Activated naive CD8-positive, alpha-beta T cell treated with anti-CD3 and anti-CD28 coated beads, Interleukin-2, amount 50 U/mL, for 24 hours (primary cell): ENCODE measurements around the gene IDH2.

Source experiments
- ATAC-seq: fragments of 150-1000 bp; cut with Tn5 transposase; one replicate; pipeline ENCODE4 v1.10.0; 2021
- DNase-seq: peaks from one replicate; pipeline ENCODE4 v3.0.0; 2021
- H3K27ac Mint-ChIP-seq: one replicate; pipeline ENCODE4 v1.8.0; 2021; ENCODE audit warnings: mild to moderate bottlenecking, mixed read lengths
- H3K27me3 Mint-ChIP-seq: one replicate; pipeline ENCODE4 v1.8.0; 2021; ENCODE audit warnings: mixed read lengths
- H3K36me3 Mint-ChIP-seq: one replicate; pipeline ENCODE4 v1.8.0; 2021; ENCODE audit warnings: low read depth, mixed read lengths
- H3K4me1 Mint-ChIP-seq: one replicate; pipeline ENCODE4 v1.8.0; 2021; ENCODE audit warnings: mixed read lengths
- H3K4me3 Mint-ChIP-seq: one replicate; pipeline ENCODE4 v1.8.0; 2021; ENCODE audit warnings: mild to moderate bottlenecking, moderate library complexity, mixed read lengths
- H3K9me3 Mint-ChIP-seq: one replicate; pipeline ENCODE4 v1.8.0; 2021; ENCODE audit warnings: mixed read lengths

Gene IDH2

DNA sequence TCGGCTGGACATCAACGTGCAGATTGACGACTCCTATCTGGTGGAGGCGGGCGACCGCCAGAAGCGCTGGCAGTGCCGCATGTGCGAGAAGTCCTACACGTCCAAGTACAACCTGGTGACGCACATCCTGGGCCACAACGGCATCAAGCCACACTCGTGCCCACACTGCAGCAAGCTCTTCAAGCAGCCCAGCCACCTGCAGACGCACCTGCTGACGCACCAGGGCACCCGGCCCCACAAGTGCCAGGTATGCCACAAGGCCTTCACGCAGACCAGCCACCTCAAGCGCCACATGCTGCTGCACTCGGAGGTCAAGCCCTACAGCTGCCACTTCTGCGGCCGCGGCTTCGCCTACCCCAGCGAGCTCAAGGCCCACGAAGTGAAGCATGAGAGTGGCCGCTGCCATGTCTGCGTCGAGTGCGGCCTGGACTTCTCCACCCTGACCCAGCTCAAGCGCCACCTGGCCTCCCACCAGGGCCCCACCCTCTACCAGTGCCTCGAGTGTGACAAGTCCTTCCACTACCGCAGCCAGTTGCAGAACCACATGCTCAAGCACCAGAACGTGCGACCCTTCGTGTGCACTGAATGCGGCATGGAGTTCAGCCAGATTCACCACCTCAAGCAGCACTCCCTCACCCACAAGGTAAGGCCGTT is 34.2 kb downstream of the IDH2 start:
- peaks cover 16% of the 10 kb centered on the region for H3K4me1 Mint-ChIP-seq
- H3K9me3 Mint-ChIP-seq = no peaks in the 10 kb centered on the region
- peaks cover 4% of the 10 kb centered on the region for H3K36me3 Mint-ChIP-seq
- DNase-seq (no peak), ATAC-seq (no peak)
- H3K27ac Mint-ChIP-seq = no peak overlapping the region
- no peak overlapping the region for H3K4me3 Mint-ChIP-seq
- H3K27me3 Mint-ChIP-seq = no peaks in the 10 kb centered on the region

DNA sequence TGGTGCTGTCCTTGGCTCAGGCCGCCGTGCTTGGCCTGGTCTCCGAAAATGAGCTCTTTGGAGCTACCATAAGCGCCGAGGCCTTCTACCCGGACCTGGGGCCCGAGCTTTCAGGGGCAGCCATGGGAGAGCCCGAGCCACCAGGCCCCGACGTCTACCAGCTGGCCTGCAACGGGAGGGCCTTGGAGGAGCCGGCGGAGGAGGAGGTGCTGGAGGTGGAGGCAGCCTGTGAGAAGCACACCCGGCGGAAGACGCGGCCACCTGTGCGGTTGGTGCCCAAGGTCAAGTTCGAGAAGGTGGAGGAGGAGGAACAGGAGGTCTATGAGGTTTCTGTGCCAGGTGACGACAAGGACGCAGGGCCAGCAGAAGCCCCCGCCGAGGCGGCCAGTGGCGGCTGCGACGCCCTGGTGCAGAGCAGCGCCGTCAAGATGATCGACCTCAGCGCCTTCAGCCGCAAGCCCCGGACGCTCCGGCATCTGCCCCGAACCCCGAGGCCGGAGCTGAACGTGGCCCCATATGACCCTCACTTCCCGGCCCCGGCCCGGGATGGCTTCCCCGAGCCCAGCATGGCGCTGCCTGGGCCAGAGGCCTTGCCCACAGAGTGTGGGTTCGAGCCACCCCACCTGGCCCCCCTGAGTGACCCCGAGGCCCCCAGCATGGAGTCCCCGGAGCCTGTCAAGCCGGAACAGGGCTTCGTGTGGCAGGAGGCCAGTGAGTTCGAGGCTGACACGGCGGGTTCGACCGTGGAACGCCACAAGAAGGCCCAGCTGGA is 34.9 kb downstream of the IDH2 start:
- no peak overlapping the region for H3K4me3 Mint-ChIP-seq

DNA sequence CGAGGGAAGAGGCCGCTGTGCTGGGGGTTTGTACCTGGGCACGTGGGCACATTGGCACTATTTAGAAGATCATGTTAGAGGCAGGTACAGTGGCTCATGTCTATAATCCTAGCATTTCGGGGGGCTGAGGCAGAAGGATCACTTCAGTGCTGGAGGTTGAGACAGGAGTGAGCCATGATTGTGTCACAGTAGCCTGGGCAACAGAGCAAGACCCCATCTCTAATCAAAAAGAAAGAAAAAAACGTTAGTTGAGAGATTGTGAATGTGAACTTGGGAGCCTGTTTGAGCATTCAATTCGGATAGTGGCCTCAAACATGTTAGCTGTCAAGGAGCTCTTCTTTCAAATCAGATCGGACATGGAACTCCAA is 36.6 kb downstream of the IDH2 start:
- H3K27me3 Mint-ChIP-seq = no peaks in the 10 kb centered on the region
- H3K36me3 Mint-ChIP-seq = peaks cover 4% of the 10 kb centered on the region
- H3K9me3 Mint-ChIP-seq = no peaks in the 10 kb centered on the region
- H3K27ac Mint-ChIP-seq = no peak overlapping the region
- H3K4me3 Mint-ChIP-seq = no peak overlapping the region
- DNase-seq = no peak
- peaks cover 32% of the 10 kb centered on the region for H3K4me1 Mint-ChIP-seq
- no peak for ATAC-seq

More for the DNA sequence above, 34.9 kb downstream of the IDH2 start:
- ATAC-seq (no peak), DNase-seq (no peak)
- H3K27me3 Mint-ChIP-seq = no peaks in the 10 kb centered on the region
- peaks cover 4% of the 10 kb centered on the region for H3K36me3 Mint-ChIP-seq
- H3K27ac Mint-ChIP-seq = no peak overlapping the region
- H3K9me3 Mint-ChIP-seq = no peaks in the 10 kb centered on the region
- peaks cover 21% of the 10 kb centered on the region for H3K4me1 Mint-ChIP-seq

DNA sequence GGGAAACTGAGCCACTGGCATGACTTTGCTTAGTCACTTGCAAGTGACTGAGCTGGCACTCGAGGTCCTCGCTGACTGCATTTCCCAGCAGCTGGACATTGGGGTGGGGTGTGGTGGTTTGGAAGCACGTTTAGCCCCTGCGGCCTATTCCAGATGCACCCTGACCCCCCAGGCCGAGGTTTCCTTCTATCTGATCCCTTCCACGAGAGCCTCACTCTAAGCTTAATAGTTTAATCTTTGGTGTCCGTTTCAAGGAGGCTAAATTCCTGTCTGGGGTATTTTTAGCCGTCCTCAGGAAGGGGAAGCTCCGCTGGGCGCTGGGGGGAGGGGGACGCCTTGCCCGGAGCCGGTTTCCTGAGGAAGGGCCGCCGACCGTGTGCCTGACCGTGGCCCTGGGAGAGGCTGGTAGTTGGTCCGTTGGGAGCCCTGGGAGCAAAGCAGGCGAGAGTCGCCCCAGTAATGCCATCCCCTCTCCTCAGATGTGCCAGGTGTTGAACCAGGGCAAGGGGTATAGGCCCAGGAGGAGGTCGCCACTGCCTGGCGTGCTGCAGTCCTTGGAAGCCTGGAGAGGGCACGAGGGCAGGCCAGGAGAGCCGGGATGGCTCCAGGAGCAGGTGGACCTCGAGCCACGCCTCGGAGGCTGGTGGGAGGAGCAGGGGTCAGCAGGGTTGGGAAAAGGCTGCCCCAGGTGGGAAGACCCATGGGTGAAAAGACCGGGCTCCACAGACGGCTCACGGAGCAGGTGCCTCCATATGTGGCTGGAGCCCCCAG is 37.2 kb downstream of the IDH2 start:
- peaks cover 34% of the 10 kb centered on the region for H3K4me1 Mint-ChIP-seq
- H3K36me3 Mint-ChIP-seq = peaks cover 4% of the 10 kb centered on the region
- no peak for ATAC-seq
- H3K27me3 Mint-ChIP-seq = no peaks in the 10 kb centered on the region
- H3K9me3 Mint-ChIP-seq = no peaks in the 10 kb centered on the region
- no peak for DNase-seq
- no peak overlapping the region for H3K27ac Mint-ChIP-seq
- no peak overlapping the region for H3K4me3 Mint-ChIP-seq

DNA sequence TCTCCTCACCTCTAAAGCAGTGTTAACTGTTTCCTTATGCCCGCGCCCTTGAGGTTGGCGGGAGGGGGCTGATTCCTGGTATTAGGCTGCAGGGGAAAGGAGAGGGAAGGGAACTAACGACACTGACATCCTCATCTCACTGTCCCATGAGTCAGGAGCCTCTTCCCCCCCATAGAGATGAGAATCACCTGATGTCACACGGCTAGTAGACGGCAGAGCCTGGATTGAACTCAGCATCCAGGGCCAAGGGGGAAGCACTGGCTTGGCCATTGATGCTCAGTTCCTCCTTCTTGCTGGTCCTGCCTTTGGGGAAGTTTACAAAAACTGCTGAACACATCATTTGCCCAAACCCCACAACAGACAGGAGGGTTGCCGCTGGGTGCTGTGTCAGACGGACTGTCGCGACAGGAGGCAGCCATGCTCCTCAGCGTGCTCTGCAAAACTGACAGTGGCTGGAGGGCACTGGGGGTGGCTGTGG is 38.5 kb downstream of the IDH2 start:
- H3K4me3 Mint-ChIP-seq = no peak overlapping the region
- H3K27ac Mint-ChIP-seq = no peak overlapping the region
- H3K36me3 Mint-ChIP-seq = peaks cover 2% of the 10 kb centered on the region
- no peaks in the 10 kb centered on the region for H3K9me3 Mint-ChIP-seq
- peaks cover 44% of the 10 kb centered on the region for H3K4me1 Mint-ChIP-seq
- no peak for DNase-seq
- no peak for ATAC-seq
- no peaks in the 10 kb centered on the region for H3K27me3 Mint-ChIP-seq

DNA sequence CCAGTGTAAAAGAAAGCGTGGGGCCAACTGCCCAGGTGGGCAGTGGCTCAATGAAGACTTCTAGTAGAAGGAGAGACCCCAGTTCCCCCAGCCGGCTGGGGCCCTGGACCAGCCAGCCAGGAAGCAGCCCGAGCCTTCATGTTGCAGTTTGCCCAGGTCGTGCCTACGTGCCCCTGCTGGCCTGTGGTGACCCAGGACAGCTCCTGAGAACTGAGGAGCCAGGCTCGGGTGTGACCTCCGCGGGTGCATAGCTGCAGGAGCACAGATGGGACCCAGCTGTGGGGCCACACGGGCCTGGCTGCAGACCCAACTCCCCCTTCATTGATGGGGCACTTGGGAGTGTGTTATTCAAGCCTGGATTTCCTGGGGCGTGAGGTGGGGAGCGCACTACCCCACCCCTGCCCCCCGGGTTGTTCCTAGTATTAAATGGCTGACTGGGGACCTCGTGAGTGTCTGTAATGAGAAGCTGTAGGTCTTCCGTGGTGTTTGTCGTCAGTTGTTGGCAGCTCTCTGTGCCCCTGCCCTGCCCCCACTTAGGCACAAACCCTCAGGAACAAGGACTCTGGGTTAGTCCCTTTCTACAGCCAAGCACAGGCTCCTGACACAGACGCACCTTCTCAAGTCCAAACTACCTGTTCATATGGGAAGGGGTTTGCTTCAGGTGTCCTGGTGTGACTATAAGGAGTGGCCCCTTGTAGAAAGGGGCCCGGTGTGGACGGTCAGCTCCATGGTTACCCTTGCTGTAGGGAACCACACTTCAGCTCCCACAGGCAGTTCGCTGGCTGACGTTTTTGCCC is 39.1 kb downstream of the IDH2 start:
- Mint-ChIP-seq H3K9me3 (no peaks in the 10 kb centered on the region), H3K4me1 (peaks cover 50% of the 10 kb centered on the region), H3K27ac (peak overlapping the region; percentile 31), H3K36me3 (peaks cover 4% of the 10 kb centered on the region), H3K27me3 (no peaks in the 10 kb centered on the region), H3K4me3 (no peak overlapping the region)
- DNase-seq = no peak
- no peak for ATAC-seq

DNA sequence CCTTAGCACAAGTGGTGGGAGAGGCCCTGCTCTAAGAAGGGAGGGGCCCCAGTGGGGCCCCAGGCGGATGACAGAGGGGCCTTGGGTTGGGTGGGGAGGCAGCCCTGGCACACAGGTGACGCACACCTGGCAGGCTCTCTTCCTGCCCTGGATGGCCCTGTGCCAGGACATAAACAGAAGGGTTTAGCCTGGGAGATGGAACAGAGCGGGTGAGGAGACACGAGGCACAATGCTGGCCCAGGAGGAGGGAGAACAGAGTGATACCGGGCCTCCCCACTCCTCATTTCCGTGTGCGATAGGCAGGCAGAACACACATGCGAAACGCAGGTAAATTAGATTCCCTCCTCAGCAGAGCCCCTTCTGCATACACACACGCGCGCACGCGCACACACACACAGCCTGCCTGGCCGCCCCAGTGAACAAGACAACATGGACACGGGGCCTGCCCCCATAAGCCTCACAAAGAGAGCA is 39.8 kb downstream of the IDH2 start:
- DNase-seq (no peak), ATAC-seq (no peak)
- Mint-ChIP-seq H3K27me3 (no peaks in the 10 kb centered on the region), H3K4me1 (peaks cover 55% of the 10 kb centered on the region), H3K4me3 (no peak overlapping the region), H3K9me3 (no peaks in the 10 kb centered on the region), H3K27ac (no peak overlapping the region), H3K36me3 (peaks cover 4% of the 10 kb centered on the region)

DNA sequence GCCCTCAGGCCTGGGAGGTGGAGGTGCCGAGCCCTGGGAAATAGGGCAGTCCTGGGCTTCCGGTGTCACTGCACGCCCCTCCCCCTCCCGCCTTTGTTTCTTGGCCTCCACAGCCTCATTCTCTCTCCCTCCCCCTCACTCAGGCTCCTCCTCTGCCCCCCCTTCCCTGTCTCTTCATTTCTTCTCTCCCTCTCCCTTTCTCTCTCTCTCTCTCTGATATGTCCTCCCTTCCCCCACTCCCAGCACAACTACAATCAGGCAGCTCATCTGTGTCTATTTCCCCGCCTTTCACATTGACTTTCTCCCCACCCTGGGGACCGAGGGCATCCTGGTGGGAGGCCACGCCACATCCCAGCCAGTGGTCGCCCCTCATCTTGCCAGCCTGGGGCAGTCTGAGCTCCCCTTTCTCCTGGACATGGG is 40.2 kb downstream of the IDH2 start:
- ATAC-seq = no peak
- DNase-seq = peak; percentile 30
- Mint-ChIP-seq H3K4me3 (no peak overlapping the region), H3K27me3 (no peaks in the 10 kb centered on the region), H3K27ac (peak overlapping the region; percentile 42), H3K36me3 (peaks cover 4% of the 10 kb centered on the region), H3K9me3 (no peaks in the 10 kb centered on the region), H3K4me1 (peaks cover 55% of the 10 kb centered on the region)

DNA sequence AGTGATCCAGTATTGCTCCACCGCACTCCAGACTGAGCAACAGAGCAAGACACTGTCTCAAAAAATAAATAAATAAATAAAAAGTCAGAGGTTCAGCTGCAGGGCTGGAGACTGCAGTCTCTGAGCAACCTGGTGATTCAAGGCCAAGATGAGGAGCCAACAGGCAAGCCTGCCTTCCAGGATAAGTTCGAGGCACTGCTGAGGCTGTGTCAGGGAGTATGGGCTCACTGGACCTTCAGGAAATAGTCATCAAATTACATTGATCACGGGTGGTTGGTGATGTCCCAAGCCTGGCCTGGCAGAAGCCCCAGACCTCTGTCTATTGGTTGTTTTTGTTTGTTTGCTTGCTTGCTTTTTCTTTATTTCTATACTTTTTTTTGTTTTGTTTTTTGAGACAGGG is 41.5 kb downstream of the IDH2 start:
- Mint-ChIP-seq H3K36me3 (peaks cover 2% of the 10 kb centered on the region), H3K27ac (no peak overlapping the region), H3K4me1 (peaks cover 55% of the 10 kb centered on the region), H3K27me3 (no peaks in the 10 kb centered on the region), H3K9me3 (no peaks in the 10 kb centered on the region), H3K4me3 (no peak overlapping the region)
- ATAC-seq = no peak
- no peak for DNase-seq

DNA sequence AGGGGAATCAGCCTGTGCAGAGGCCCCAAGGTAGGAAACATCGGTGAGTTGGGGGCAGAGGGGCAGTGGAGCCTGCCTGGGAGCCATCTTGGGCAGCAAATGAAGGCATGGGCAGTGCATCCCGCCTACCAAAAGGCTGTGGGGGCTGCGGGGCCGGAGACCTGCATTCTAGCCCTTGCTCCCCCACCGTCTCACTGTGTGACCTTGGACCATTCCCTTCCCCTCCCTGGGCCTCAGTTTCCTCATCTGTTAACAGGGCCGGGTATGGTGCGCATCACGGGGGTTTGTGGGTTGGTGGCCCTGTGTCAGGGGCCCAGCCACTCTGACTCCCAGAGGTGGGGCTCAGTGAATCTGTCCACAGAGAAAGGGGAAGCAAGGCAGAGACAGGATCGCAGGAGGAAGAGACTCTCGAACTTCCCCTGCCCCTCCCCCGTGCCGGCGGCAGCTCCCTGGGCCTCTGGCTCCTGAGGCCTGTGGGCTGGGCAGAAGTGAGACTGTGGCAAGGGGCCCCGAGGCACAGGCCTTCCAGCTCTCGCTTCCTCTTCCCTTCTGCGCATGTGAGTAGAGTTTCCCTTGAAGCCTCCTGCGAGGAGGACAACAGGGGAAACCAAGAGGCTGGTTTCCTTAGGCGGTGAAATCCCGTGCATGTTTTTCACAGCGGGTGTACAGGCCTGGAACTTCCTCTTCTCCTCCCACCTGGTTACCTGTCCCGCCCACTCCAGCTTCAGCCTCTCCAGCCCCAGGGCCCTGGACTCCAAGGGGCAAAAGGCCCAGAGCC is 42.9 kb downstream of the IDH2 start:
- Mint-ChIP-seq H3K4me3 (peak overlapping the region; percentile 51), H3K9me3 (no peaks in the 10 kb centered on the region), H3K4me1 (peaks cover 57% of the 10 kb centered on the region), H3K27me3 (no peaks in the 10 kb centered on the region), H3K36me3 (peaks cover 2% of the 10 kb centered on the region), H3K27ac (peak overlapping the region; percentile 93)
- ATAC-seq = peak; percentile 95
- DNase-seq = peak; percentile 87

DNA sequence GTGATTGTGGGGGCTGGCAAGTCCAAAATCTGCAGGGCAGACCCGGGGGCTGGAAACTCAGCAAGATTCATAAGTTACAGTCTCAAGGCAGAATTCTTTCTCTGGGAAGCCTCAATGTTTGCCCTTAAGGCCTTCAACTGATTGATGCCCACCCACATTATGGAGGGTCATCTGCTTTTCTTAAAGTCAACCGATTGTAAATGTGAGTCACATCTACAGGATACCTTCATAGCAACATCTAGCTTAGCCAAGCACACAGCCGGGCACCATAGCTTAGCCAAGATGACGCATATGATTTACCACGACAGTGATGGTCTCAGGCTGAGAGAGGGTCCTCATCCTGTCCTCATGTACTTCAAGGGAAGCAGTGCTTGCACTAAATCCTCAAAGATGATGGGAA is 43.5 kb downstream of the IDH2 start:
- Mint-ChIP-seq H3K9me3 (no peaks in the 10 kb centered on the region), H3K27ac (peak overlapping the region; percentile 93), H3K4me1 (peaks cover 52% of the 10 kb centered on the region), H3K36me3 (peaks cover 2% of the 10 kb centered on the region), H3K4me3 (peak overlapping the region; percentile 51), H3K27me3 (no peaks in the 10 kb centered on the region)
- ATAC-seq (no peak), DNase-seq (no peak)

DNA sequence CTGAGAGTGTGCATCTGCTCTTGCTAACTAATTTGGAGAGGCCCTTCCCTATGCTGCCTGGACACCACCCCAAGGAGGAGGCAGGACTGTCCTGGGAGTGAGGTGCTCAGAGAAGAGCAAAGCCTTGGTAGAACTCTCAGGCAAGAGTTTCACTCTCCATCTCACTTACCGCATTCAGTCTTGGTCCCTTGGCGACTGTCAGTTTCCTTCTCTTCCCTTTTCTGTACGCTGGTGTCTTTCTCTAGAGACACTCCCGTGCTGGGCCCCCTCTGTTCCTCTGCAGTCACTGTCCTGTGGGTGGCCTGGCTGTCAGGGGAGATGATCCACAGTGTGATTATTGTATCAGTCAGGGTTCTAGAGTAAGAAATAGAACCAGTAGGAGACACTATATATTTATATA is 44.0 kb downstream of the IDH2 start:
- no peaks in the 10 kb centered on the region for H3K9me3 Mint-ChIP-seq
- H3K27ac Mint-ChIP-seq = peak overlapping the region; percentile 93
- ATAC-seq (no peak), DNase-seq (no peak)
- H3K4me3 Mint-ChIP-seq = no peak overlapping the region
- no peaks in the 10 kb centered on the region for H3K27me3 Mint-ChIP-seq
- H3K36me3 Mint-ChIP-seq = peaks cover 2% of the 10 kb centered on the region
- peaks cover 48% of the 10 kb centered on the region for H3K4me1 Mint-ChIP-seq

DNA sequence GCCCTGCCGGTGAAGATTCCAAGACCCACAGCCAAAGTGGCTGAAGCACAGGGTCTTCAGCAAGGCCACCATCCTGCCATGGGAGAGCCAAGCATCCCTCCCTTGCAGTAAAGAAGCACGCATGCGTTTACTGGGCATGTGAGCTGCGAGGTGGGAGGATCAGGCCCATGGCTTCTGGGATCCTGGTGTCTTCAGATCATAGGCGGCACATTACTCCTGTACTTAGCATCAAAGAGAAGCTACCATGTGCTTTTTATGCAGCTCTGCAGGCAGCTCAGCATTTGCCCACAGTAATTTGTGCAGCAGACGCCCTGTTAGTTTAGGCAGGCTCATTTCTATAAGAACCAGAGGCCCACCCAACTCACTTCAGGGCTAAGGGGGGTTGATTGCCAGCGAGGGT is 45.7 kb downstream of the IDH2 start:
- H3K4me3 Mint-ChIP-seq = no peak overlapping the region
- H3K4me1 Mint-ChIP-seq = peaks cover 36% of the 10 kb centered on the region
- H3K36me3 Mint-ChIP-seq = peaks cover 2% of the 10 kb centered on the region
- H3K9me3 Mint-ChIP-seq = no peaks in the 10 kb centered on the region
- no peak for DNase-seq
- ATAC-seq = no peak
- H3K27ac Mint-ChIP-seq = no peak overlapping the region
- H3K27me3 Mint-ChIP-seq = no peaks in the 10 kb centered on the region
